Transverse colon (tissue), 4 donors: ENCODE measurements around the gene SMARCAL1.

Experiments used
- CTCF ChIP-seq, 5 experiments: fragments of 200-600 bp in 3 of 5; fragments of 450-650 bp in 2 of 5; sonication (generic) in 3 of 5; IDR thresholded peaks; 1 replicate in 2 of 5; 2 replicates in 3 of 5; pipeline ENCODE4 v1.5.1; 2016 to 2017; ENCODE audit warnings: antibody characterized with exemption in 5 of 5, inconsistent platforms in 3 of 5, mild to moderate bottlenecking in 2 of 5, moderate library complexity in 1 of 5
- EP300 ChIP-seq: sonication (generic); formaldehyde crosslinking; IDR thresholded peaks from one replicate; pipeline ENCODE4 v1.6.1; 2017; ENCODE audit warnings: antibody characterized with exemption, low read depth
- POLR2A ChIP-seq: fragments of 450-650 bp; IDR thresholded peaks from one replicate; pipeline ENCODE4 v1.6.1; 2016; ENCODE audit warnings: antibody characterized with exemption, mild to moderate bottlenecking, moderate library complexity
- POLR2AphosphoS5 ChIP-seq, 3 donors: sonication (generic); formaldehyde crosslinking; IDR thresholded peaks; one replicate each; pipeline ENCODE4 v1.6.1; 2016; ENCODE audit warnings: antibody characterized with exemption in 3 of 3

DNA sequence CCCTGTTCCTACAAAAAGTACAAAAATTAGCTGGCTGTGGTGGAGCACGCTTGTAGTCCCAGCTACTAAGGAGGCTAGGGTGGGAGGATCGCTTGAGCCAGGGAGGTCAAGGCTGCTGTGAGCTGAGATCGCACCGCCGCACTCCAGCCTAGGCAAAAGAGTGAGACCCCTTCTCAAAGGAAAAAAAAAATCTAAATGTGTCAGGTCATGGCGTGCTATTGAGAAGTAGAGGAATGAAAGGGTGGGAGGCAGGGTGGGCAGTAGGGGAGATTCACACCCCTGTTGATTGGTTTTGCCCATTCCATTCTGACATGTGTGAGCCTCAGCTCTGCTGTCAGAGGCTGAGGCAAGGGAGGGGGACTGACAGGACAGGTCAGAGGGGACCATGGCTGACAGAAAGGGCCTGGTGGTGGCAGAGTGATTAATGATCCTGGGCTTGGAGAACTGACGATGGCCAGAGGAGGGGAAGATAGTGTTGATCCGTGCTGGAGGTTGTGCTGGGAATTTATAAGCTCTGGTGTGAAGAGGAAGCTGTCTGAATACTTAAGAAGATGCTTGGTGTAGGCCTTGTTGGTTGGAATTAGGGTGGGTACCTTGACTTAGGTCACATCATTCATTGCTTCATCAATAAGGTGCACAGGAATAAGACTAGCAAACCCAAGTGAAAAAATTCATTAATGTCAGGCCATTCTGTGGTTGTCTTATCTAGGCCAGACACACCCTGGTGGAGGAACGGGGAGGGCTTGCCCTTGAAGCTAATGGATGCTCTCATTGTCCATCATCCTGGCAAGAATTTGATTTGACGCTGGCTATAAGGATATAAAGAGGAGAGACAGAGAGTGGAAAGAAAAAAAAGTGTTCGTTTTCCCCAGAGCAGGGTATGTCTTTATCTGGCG lies 19.1 kb upstream of the SMARCAL1 start:
- TF ChIP-seq POLR2AphosphoS5 (IDR thresholded peaks at IDR 0.05) (no peak), CTCF (IDR thresholded peaks at IDR 0.05) (no peak), EP300 (no peak), POLR2A (no peak)
